PC-3 (cell line): Measurements from ENCODE around the gene GPC6.

ENCODE experiments used
- EZH2 ChIP-seq: fragments of 300-600 bp; sonication (generic); IDR thresholded peaks from one replicate; pipeline ENCODE4 v1.6.1; 2017; ENCODE audit warnings: antibody characterized with exemption, mild to moderate bottlenecking, low read length; ENCODE audit not compliant: unreplicated experiment
- TF ChIP-seq, protein P1 (sequence below): fragments of 300-600 bp; sonication (generic); conservative IDR thresholded peaks from 2 replicates; pipeline ENCODE4 v1.5.1; 2017; ENCODE audit warnings: antibody characterized with exemption, low read depth, mild to moderate bottlenecking, low read length

DNA sequence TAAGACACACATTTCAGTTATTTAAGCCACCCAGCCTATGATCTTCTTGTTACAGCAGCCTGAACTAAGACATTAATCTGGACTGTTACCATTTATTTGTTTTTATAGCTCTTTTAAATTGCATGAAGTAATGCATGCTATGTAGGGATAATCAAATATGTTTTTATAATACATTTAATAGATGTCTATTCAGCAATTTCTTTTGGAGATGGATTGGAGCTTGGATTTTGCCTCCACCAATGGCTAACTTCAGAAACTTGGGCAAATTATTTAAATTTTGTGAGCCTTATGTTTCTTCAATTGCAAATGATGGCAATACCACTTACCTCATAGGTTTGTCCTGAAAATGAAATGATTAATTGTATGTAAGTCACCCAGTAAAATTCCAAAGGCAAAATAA is 288.7 kb downstream of the GPC6 start:
- TF ChIP-seq, protein P1, sequence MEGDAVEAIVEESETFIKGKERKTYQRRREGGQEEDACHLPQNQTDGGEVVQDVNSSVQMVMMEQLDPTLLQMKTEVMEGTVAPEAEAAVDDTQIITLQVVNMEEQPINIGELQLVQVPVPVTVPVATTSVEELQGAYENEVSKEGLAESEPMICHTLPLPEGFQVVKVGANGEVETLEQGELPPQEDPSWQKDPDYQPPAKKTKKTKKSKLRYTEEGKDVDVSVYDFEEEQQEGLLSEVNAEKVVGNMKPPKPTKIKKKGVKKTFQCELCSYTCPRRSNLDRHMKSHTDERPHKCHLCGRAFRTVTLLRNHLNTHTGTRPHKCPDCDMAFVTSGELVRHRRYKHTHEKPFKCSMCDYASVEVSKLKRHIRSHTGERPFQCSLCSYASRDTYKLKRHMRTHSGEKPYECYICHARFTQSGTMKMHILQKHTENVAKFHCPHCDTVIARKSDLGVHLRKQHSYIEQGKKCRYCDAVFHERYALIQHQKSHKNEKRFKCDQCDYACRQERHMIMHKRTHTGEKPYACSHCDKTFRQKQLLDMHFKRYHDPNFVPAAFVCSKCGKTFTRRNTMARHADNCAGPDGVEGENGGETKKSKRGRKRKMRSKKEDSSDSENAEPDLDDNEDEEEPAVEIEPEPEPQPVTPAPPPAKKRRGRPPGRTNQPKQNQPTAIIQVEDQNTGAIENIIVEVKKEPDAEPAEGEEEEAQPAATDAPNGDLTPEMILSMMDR, result no peak
- TF ChIP-seq EZH2, result no peak
